Measurements from ENCODE around the gene TCEAL9.
"Not testable (repeated sequence)": the region's sequence is repeated elsewhere in the genome, so short reads cannot be mapped to it uniquely, and the experiment has no call there.

TCEAL9 gene

DNA sequence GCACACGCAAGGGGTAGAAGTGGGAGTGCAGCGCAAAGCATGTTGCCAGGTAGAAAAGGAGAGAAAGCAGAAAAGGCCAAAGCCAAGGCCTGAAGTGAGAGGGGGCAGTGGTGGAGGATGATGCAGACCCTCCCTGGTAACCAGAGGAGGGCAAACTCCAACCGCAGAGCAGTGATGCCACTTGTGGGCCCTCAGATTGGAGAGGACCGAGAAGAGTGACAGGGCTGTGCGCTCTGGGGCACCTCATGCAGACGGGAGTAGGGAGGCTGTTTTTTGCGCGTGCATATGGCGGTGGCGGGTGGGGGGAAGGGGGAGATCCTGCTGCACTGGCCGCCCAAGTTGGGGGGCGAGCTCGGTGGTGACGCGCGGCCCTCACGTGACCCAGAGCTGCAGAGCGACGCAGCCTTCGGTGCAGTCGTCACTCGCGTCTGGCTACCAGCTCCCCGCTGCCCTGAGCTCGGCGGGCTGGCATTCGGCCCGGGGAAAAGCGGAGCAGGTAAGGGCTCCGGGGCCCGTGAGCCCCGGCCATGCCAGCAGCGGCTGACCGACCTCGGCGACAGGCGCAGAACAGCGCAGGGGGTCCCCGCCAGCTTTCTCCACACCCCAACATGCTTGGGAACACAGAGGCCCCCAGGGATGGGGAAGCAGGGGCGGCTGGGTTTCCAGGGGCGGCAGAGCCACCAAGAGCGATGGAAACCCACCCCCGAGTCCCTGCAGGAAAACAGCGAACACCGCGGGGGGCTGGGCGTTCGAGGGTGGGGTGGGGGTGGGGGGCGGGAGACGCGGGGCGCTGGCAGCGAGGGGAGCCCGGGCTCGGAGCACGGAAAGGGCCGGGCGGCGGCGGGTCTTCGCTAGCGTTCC is 20.0 kb downstream of the TCEAL9 start, which contains the start of gene BEX3:
BEX3 (plus strand) TSS at position 421 of the 861 bp plus-strand sequence. CDS start 984 bp downstream, outside the sequence.
- peak; percentile 44 for DNase-seq

DNA sequence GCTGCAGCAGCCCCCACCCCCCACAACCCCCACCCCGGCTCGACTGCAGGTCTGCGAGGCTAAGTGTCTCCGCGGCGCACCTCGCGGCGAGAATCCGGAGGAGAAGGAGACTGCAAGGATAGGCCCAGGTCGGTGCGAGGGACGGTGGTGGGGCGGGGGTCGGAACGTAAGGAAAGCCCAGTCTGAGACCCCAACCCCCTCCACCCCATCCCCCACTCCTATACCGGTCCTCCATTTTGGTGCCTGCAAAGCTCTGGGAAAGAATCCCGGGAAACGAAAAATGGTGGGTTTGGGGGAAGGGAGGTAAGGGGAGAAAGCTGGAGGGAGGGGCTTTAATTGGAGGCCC is 20.6 kb downstream of the TCEAL9 start:
- DNase-seq: no peak

DNA sequence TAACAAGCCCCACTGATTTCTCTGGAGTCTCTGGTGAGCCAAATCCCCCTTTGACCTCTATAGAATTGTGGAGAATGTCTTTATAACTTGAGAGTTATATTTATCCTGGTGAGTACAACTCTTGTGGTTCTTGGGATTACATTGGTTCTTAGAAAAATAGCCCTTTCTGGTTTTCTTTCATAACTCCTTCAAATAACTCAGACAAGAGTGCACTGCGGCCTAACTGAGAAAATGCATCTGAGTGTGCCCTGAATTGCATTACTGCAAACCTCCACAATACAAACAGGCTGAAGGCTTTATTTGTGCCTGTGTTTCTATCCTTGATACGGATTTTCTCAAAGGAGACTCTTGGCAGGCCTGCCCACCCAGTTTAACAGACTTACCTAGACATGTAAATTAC is 22.7 kb downstream of the TCEAL9 start:
- DNase-seq: no peak

DNA sequence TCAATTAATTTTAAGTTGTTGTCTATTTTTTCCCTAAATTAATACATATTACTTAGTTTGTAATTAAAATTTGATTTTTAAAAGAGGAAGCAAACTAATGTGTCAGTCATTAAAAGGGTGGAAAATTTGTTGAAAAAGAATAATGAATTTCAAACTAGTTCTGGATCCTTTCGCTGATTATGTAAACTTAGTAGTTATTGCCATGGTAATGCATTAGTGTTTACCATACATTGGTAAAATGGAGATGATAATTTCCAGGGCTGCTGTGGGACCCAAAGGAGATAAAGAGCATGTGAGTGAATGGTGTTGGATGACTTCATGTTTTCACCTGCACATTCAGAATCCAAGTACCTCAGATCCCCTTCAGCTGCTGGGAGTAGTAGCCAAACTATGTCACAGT is 26.6 kb downstream of the TCEAL9 start:
- DNase-seq: no peak

DNA sequence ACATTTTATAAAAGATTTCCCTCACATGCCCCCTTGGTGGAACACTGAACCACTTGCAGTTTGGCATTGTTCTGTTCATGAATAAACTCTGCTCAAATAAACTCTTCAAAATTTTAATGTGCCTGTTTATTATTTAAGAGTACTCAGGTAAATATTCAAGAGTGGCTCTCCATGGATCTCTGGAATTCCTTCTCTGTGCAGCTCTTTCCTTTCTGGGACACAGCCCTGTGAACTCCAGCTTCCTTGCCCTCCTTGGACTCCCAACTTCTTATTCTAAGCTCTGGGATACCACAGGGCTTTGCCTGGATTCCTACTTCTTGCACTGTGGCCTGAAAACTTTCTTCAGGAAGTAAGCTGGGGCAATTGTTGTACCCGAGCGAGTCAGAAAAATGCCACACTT is 28.4 kb downstream of the TCEAL9 start:
- DNase-seq: no peak

DNA sequence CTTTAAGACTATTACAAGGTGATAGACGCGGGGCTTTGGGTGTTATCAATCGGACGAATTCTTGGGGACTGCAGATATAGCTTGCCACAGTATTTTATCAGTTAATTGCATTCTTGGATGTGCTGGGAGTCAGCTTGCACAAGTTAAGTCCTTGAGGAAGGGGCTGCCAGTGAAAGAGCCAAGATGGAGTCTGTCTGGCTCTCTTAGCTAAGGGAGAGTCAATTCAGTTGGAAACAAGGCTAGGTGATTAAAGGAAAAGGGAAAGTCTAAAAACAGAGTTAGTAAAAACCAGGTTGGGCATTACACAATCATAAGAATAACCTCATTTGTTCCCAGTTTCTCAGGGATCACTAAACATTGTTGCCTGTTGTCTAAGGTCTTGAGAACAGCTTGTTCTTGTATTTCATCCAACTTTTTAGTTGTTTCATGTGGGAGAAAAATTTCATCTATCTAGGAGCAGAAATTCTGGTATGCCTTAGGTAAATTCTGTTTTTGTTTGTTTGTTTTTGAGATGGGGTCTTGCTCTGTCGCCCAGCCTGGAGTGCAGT is 29.1 kb downstream of the TCEAL9 start:
- DNase-seq: not testable (repeated sequence)

DNA sequence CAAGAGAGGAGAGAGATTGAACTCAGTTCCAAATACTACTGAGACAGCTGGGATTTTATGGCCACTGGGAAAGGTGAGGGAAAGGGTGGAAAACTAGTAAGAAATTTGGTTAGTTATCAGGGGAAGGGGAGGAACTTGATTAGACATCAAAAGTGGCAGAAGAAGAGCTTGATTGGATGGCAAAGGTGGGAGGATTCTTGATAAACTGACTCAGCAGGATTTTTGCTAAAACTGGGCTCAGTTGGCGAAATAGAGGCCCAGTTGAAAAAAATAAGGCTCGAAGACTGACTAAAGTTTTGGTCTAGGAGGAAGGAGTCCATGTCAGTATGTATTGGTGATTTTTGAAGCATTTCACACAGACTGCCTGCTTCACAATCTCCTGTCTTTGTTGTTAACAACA is 30.0 kb downstream of the TCEAL9 start:
- no peak for DNase-seq

DNA sequence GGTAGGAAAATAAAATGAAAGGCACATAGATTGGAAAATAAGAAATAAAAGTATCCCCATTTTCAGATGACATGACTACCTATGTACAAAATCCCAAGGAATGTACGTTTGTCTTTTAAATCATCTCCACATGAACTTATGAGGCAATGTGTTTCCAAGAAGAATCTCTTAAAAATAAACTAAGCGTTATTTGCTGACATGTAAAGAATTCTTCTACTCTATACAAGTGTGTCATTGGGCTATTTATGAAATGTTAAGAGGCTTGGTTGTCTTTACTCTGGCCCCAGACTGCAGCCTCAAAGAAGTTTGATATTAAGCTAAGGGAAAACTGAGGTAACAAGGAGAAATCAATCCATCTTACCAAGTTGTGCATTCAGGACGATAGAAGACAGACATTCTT is 37.2 kb downstream of the TCEAL9 start:
- no peak for DNase-seq

DNA sequence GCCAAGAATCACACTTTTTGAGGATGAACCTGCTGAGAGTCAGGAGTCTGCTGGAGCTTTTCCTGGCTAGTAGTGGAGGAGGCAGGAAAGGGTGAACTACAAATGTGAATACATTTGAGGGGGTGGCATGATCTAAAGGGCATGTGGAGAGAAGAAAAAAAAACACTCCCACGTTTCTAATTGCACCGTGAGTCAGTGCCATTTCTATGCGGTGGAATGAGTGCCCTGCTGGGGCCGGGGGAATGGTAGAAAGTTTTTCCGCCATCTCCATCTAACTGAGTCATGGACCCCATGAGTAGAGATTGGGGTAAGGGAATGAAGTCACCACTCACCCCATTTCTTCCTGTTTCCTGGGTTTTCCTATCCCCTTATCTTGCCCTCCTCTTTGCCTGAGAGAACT is 39.9 kb downstream of the TCEAL9 start:
- no peak for DNase-seq

DNA sequence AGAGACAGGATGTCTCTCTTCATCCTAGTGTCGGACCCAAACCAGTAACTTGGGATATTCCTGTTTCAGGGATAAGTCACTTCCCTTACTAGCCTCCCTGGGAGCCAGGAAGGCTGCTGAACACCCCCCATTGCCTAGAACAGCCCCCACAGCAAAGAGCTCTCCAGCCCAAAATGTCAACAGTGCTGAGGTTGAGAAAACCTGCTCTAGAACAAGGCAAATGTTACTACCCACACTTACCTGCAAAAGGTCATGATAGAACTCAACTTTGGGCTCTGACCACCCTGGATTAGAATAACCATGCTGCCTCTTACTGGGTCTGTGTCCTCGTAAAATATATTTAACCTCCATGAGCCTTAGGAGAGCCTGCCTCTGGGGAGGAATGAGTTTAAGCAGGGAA is 40.4 kb downstream of the TCEAL9 start:
- no peak for DNase-seq

DNA sequence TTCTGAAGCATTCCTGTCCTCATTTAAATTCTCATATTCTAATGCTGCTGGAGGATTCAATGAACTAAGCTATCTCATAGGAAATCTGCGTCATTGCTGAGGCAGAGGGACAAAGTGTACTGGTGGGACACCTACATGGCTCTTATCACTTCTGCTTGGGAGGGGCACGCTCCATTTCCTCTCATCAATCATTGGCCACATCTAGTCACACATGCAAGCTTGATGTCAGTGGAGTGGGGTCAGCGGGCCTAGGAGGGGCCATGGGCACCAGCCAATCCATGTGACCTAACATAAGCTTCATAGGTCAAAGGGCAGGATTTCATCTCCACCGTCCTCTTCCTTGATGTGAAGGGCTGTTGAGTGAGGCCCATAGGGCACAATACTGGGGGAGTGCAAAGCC is 41.4 kb downstream of the TCEAL9 start:
- no peak for DNase-seq

DNA sequence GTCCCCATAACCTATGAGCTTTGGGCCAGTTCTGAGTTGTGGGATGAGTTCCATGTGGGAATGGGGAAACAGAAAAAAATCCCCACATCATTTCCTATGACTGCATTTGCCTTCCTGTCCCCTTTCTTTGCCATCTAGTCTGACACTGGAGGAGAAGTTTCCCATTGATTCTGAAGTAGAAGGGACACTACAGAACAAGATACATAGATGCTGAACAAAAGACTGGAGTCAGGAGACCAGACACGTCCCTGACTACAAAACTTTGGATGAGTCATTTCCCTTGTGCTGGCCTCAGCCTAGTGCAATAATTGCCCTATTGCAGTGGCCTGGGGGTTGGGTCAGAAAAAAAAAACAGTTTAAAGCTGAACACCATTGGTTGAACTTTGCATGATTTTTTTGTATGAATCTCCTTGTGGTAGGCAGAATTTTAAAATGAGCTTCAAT is 42.1 kb downstream of the TCEAL9 start:
- no peak for DNase-seq

DNA sequence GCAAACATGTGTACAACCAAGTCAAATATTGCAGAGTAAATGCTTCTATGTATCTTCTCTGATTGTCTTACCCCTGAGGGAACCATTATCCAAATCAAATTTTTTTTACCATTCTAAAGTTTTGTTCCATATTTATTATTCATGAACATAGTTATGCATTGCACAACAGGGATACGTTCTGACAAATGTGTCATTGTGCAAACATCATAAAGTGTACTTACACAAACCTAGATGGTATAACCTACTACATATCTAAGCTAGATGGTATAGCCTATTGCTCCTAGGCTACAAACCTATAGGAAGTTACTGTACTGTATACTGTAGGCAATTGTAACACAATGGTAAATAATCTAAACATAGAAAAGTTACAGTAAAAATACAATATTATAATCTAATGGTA is 43.4 kb downstream of the TCEAL9 start:
- DNase-seq: no peak

DNA sequence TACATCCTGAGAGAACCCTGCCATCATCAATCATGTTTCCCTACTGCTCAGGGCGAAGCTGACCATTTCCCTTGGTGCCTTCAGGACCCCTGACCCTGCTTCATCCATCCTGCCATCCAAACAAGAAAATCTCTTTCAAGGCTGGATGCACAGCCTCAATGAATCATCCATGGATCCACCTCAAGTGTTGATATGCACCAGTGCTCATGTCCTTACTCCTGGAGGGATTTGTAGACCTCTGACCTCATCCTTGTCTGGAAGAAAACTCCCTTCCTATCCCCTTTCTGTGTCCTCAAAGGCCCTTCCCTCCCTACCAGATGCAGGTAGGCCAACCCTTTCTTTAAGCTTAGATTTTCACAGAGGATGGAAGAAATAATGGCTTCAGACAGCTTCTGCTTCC is 44.6 kb downstream of the TCEAL9 start:
- no peak for DNase-seq

DNA sequence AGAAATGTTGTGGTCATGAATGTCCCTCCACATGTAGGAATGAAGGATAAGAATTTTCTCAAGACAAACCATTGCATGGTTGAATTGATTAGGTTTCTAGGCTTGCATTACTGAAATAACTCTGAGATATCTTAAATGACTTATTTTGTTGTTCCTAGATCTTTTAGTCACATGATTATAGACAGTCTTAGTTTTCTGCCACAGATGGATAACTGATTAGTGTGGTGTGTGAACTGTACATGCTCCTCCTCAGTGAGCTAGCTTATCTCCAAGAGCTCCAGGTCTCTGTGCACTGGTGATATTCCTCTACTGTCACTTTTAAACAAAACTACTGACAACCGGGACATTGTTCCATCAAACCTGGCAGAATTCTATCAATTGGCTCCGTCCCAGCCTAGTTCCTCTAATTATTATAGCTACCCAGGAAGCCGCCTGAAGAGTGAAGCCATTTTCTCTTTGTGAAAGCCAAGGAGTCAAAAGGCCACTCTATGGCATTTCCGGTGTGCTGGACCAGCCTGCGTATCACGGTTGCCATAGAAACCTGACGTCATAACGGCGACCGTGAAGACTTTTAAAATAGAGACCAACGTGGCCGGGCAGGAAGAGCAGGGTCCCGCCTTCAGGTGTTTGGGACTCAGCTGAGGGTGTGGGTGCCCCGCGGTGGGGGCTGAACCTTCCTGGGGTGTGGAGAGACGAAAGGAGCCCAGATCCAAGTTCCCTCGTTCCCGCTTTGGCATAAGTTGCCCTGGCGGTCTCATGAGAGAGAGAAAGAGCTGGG is 48.1 kb downstream of the TCEAL9 start:
- DNase-seq: peak; percentile 19

DNA sequence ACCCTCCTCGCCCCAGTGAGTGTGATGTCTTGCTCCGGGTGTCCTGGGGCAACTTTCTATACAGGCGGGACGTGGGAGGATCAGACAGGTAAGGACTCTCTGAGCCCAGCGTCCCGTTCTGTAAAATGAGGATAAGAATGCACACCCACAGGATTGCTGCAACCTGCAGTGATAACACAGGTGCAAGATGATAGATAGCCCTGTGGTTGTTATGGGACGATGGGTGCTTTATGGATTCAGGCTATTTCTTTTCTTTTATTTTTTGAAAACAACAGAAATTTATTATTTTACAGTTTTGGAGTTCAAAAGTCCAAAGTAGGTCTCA is 48.7 kb downstream of the TCEAL9 start:
- no peak for DNase-seq

DNA sequence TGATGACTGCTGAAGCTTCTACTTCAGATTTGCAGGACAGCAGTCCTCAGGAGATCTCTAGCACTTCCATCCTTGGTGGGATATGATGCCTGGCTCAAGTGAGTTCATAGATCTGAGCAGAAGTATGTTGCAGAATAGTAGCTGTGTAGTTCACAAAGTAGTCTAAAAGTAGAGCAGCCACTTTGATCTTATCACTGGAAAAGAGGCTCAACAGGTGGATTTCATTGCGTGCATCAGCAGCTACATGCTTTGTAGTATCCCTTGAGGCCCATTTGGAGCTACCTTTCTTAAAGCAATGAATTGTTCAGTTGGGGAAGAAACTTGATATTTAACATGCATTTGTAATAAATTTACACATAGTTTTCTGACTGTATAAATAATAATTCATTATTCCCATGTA is 50.0 kb downstream of the TCEAL9 start:
- no peak for DNase-seq

DNA sequence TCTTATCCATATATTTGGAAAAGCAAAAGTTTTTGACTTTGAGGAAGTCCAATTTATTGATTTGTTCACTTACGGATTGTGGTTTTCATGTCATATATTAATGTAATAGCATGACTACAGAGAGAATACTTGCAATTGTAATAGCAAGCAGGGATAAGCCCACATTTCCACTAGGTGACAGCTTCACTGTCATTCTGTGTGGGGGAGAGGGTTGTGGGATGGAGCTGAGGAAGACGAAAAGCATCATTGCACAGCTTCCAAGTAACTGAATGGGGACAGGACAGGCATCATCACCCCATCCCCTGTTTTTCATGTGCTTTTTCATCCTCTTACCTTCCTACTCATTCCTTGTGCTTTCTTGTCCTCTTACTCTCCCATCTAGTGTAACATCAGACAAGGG is 51.5 kb downstream of the TCEAL9 start:
- no peak for DNase-seq

All from activated T-cell treated with anti-CD3 and anti-CD28 coated beads, Interleukin-2, amount 50 U/mL, for 1 hour (primary cell).